ENCODE data around the gene MRPL39. TPM values are rescaled to one million over a fixed set of nuclear protein-coding genes. Genes with fewer than 3 reads are reported as not detected.

MRPL39 gene
- total and polyA plus RNA-seq, 2 of the 4 experiments (the other 2 are of a cell fraction), result 15.2 to 20.6 TPM

- ChIA-PET POLR2A (ENCODE audit: unreplicated experiment) (no interaction called here), CTCF (interaction anchor here (0.6 kb wide), 1 partner anchor 1063 kb away, joined by 5 read pairs; no protein-coding TSS in a partner anchor)
- dilution Hi-C loops (cut with HindIII; ENCODE audit: low sequenced_read_pairs, unreplicated experiment) (no loop called here), in situ Hi-C loops (cut with MboI; ENCODE audit: low sequenced_read_pairs) (no loop called here), intact Hi-C loops (cut with micrococcal nuclease) (no loop called here)
- H2BK120ac ChIP-seq (ENCODE audit: low read depth, low read length), result no peak overlapping the region
- H3K23ac ChIP-seq (ENCODE audit: low read depth, low read length), result no peak overlapping the region
- H3K27ac ChIP-seq (ENCODE audit: insufficient read depth, low read length), result no peak overlapping the region
- H4K8ac ChIP-seq (ENCODE audit: low read depth in 2 of 2, low read length in 2 of 2), result no peak overlapping the region
- no peak overlapping the region for H3K56ac ChIP-seq (ENCODE audit: extremely low read depth, insufficient read depth, low read length)
- WGBS, 2 experiments (ENCODE audit: extremely low coverage in 2 of 2, insufficient read length in 1 of 2), result no CpG with 5 or more reads among the region's 2 CpGs
- no peak overlapping the region for H3K4ac ChIP-seq (ENCODE audit: low read depth, low read length)
- H3K4me2 ChIP-seq (ENCODE audit: low read depth, low read length), result no peak overlapping the region
- H3K9me3 ChIP-seq (ENCODE audit: control insufficient read depth, insufficient read depth, low read length), result no peaks in the 10 kb centered on the region
- no peak overlapping the region for H2BK20ac ChIP-seq (ENCODE audit: low read depth, low read length)
- no peaks in the 10 kb centered on the region for H3K27me3 ChIP-seq (ENCODE audit: control insufficient read depth, insufficient read depth, low read length)
- H3K18ac ChIP-seq (ENCODE audit: low read depth, low read length), result no peak overlapping the region
- H2BK5ac ChIP-seq (ENCODE audit: low read depth, low read length, poor library complexity, severe bottlenecking), result no peak overlapping the region
- H4K5ac ChIP-seq (ENCODE audit: low read depth, low read length), result no peak overlapping the region
- DNase-seq, result no peak
- H3K9me1 ChIP-seq (ENCODE audit: insufficient read depth, low read length), result no peaks in the 10 kb centered on the region
- no peak overlapping the region for H2BK15ac ChIP-seq (ENCODE audit: low read depth, low read length)
- no peak overlapping the region for H3K4me3 ChIP-seq (ENCODE audit: insufficient read depth, low read depth, low read length)
- H2AFZ ChIP-seq (replicated peaks; ENCODE audit: low read length, poor library complexity), result no peak overlapping the region
- H3K4me1 ChIP-seq (ENCODE audit: control insufficient read depth, insufficient read depth, low read length), result 0 out of 2 replicates have a peak, but pooled peaks cover 2% of the 10 kb centered on the region
- H4K20me1 ChIP-seq (ENCODE audit: insufficient read depth, low read length), result no peaks in the 10 kb centered on the region
- H2AK5ac ChIP-seq (ENCODE audit: low read depth, low read length), result no peak overlapping the region
- H3K14ac ChIP-seq (replicated peaks; ENCODE audit: low read depth, low read length), result no peak overlapping the region
- no peak overlapping the region for H2AK9ac ChIP-seq (replicated peaks; ENCODE audit: low read depth, low read length, poor library complexity)
- no TSS peak for BruUV-seq (replicated peaks)
- H4K91ac ChIP-seq (ENCODE audit: insufficient read depth, low read depth, low read length), result no peak overlapping the region
- H3K9ac ChIP-seq (ENCODE audit: low read depth, low read length), result no peak overlapping the region
- no peaks in the 10 kb centered on the region for H3K36me3 ChIP-seq (ENCODE audit: control insufficient read depth, insufficient read depth, low read length)
- H3K79me1 ChIP-seq (ENCODE audit: low read depth in 1 of 2, low read length in 2 of 2), result peaks cover 4 to 11% of the 10 kb centered on the region in 2 experiments
- TF ChIP-seq CTCF (conservative IDR thresholded peaks at IDR 0.05; ENCODE audit: low read depth, low read length), result no peak
- no peak for TF ChIP-seq MXI1 (IDR thresholded peaks at IDR 0.05; ENCODE audit: borderline replicate concordance, low read depth, low read length)
- TF ChIP-seq POLR2A (IDR thresholded peaks at IDR 0.05; ENCODE audit: low read depth, low read length), result no peak
- no peak for TF ChIP-seq MAZ (IDR thresholded peaks at IDR 0.05; ENCODE audit: borderline replicate concordance, low read depth, low read length)
- TF ChIP-seq CEBPB (IDR thresholded peaks at IDR 0.05; ENCODE audit: low read depth, low read length), result no peak
- TF ChIP-seq CHD1 (IDR thresholded peaks at IDR 0.05; ENCODE audit: low read depth, low read length), result no peak
- no peak for TF ChIP-seq NFE2L2 (IDR thresholded peaks at IDR 0.05; ENCODE audit: low read depth, low read length)
- no peak for ATAC-seq (ENCODE audit: low read depth)
Measured at GRCh38 chr21:25558123-25558522, 49.2 kb downstream of the MRPL39 start.
